GM12878 (cell line): Measurements from ENCODE around the gene OR10H1. TPM values are rescaled to one million over a fixed set of nuclear protein-coding genes. Genes with fewer than 3 reads are reported as not detected.

Source experiments
- CBFB ChIP-seq: IDR thresholded peaks from 2 replicates; pipeline ENCODE4 v1.6.1; 2016; ENCODE audit warnings: antibody characterized with exemption, low read depth
- CEBPZ ChIP-seq: fragments of 150-350 bp; IDR thresholded peaks from 2 replicates; pipeline ENCODE4 v1.6.1; 2016; ENCODE audit warnings: low read depth, low read length
- DPF2 ChIP-seq: fragments of 450-650 bp; IDR thresholded peaks from 2 replicates; pipeline ENCODE4 v1.6.1; 2017; ENCODE audit warnings: mild to moderate bottlenecking
- ELK1 ChIP-seq: IDR thresholded peaks from 2 replicates; pipeline ENCODE4 v1.6.1; 2012; ENCODE audit warnings: low read depth, low read length, improper control_type of control experiment
- EZH2 ChIP-seq: IDR thresholded peaks from 2 replicates; pipeline ENCODE4 v1.6.1; 2012; ENCODE audit warnings: low read depth, mild to moderate bottlenecking, control low read depth, inconsistent platforms, low read length, borderline replicate concordance; ENCODE audit not compliant: control insufficient read depth
- KAT2A ChIP-seq: conservative IDR thresholded peaks from 2 replicates; pipeline ENCODE4 v1.6.1; 2011; ENCODE audit warnings: low read depth, low read length; ENCODE audit not compliant: control insufficient read depth
- MEF2A ChIP-seq: IDR thresholded peaks from 2 replicates; pipeline ENCODE4 v1.6.1; 2011; ENCODE audit warnings: low read depth, mild to moderate bottlenecking, low read length, moderate library complexity; ENCODE audit not compliant: insufficient read depth
- MEF2B ChIP-seq: fragments of 450-650 bp; IDR thresholded peaks from 2 replicates; pipeline ENCODE4 v1.6.1; 2018; ENCODE audit warnings: mild to moderate bottlenecking, moderate library complexity; ENCODE audit not compliant: partially characterized antibody, poor library complexity, severe bottlenecking
- MTA2 ChIP-seq: fragments of 450-650 bp; IDR thresholded peaks from 2 replicates; pipeline ENCODE4 v1.6.1; 2016; ENCODE audit warnings: low read depth, mild to moderate bottlenecking, moderate library complexity
- NR2C1 ChIP-seq: fragments of 450-650 bp; IDR thresholded peaks from 2 replicates; pipeline ENCODE4 v1.6.1; 2017; ENCODE audit warnings: antibody characterized with exemption, mild to moderate bottlenecking, moderate library complexity
- NR2C2 ChIP-seq: IDR thresholded peaks from 2 replicates; pipeline ENCODE4 v1.6.1; 2011; ENCODE audit warnings: borderline replicate concordance, low read depth; ENCODE audit not compliant: control insufficient read depth, insufficient read length
- NR2F1 ChIP-seq: fragments of 450-650 bp; conservative IDR thresholded peaks from 2 replicates; pipeline ENCODE4 v1.6.1; 2017; ENCODE audit warnings: mild to moderate bottlenecking
- PAX8 ChIP-seq: fragments of 450-650 bp; IDR thresholded peaks from 2 replicates; pipeline ENCODE4 v1.6.1; 2017; ENCODE audit warnings: mild to moderate bottlenecking, moderate library complexity
- POLR2AphosphoS2 ChIP-seq: IDR thresholded peaks from 2 replicates; pipeline ENCODE4 v1.6.1; 2011; ENCODE audit warnings: low read depth, mild to moderate bottlenecking, low read length, improper control_type of control experiment, moderate library complexity
- SMAD5 ChIP-seq: IDR thresholded peaks from 2 replicates; pipeline ENCODE4 v1.6.1; 2016; ENCODE audit warnings: antibody characterized with exemption, low read depth
- ZBED1 ChIP-seq: IDR thresholded peaks from 2 replicates; pipeline ENCODE4 v1.6.1; 2016; ENCODE audit warnings: borderline replicate concordance
- ZNF207 ChIP-seq: fragments of 450-650 bp; IDR thresholded peaks from 2 replicates; pipeline ENCODE4 v1.6.1; 2014; ENCODE audit warnings: antibody characterized with exemption, mild to moderate bottlenecking, borderline replicate concordance
- ZNF217 ChIP-seq: fragments of 450-650 bp; IDR thresholded peaks from 2 replicates; pipeline ENCODE4 v1.6.1; 2017; ENCODE audit warnings: antibody characterized with exemption, mild to moderate bottlenecking
- ZZZ3 ChIP-seq: IDR thresholded peaks from 2 replicates; pipeline ENCODE4 v1.6.1; 2011; ENCODE audit warnings: low read depth; ENCODE audit not compliant: control insufficient read depth, insufficient read length
- polyA plus RNA-seq, 11 experiments: library from polyadenylated mRNA; depleted of rRNA in 4 of 11; unstranded in 6 of 11; stranded (reverse) in 5 of 11; fragments of >200 nt; fragmentation: Nextera tagmentation in 4 of 11; fragmentation: Illumina TruSeq in 1 of 11; extraction: Ambion mirVana in 4 of 11; extraction: Trizol in 1 of 11; gene quantifications; 1 replicate in 1 of 11; 2 replicates in 10 of 11; pipeline versions ENCODE4 v1.2.1 to v1.2.3, GENCODE V29; 2011 to 2016; ENCODE audit warnings: inconsistent platforms in 2 of 11, missing spikeins in 2 of 11, low read depth in 1 of 11
- total RNA-seq, 4 experiments: library from RNA; depleted of rRNA in 3 of 4; stranded (reverse); fragments of >200 nt in 3 of 4; fragmentation: Illumina TruSeq in 1 of 4; extraction: Trizol in 1 of 4; gene quantifications; 2 replicates each; pipeline versions ENCODE4 v1.2.1 to v1.2.3, GENCODE V29; 2013 to 2021
- TF ChIP-seq, protein P1 (sequence below): fragments of 450-650 bp; formaldehyde crosslinking; IDR thresholded peaks from 2 replicates; pipeline ENCODE4 v1.5.0; 2022; ENCODE audit warnings: mild to moderate bottlenecking, missing genetic modification characterization
- TF ChIP-seq, protein P2 (sequence below): fragments of 450-650 bp; IDR thresholded peaks from 2 replicates; pipeline ENCODE4 v1.6.1; 2017; ENCODE audit warnings: borderline replicate concordance

The OR10H1 gene
- total and polyA plus RNA-seq, 10 of the 15 experiments (the other 5 are each of a cell fraction or from before 2014, with no cell fraction given) = not detected

- TF ChIP-seq POLR2AphosphoS2 (no peak), ZNF217 (no peak), NR2C1 (no peak), MEF2B (peak; percentile 13), ZBED1 (no peak), DPF2 (no peak), NR2F1 (no peak), CEBPZ (no peak), ZNF207 (0 out of 2 replicates have a peak, but pooled peaks have one; percentile 39), MEF2A (0 out of 2 replicates have a peak, but pooled peaks have one; percentile 32), ELK1 (no peak), KAT2A (no peak), CBFB (peak; percentile 19; the same call in 1 of the 2 replicates), MTA2 (no peak), ZZZ3 (no peak), NR2C2 (no peak), PAX8 (no peak), EZH2 (no peak), SMAD5 (no peak)
- TF ChIP-seq, protein P1, sequence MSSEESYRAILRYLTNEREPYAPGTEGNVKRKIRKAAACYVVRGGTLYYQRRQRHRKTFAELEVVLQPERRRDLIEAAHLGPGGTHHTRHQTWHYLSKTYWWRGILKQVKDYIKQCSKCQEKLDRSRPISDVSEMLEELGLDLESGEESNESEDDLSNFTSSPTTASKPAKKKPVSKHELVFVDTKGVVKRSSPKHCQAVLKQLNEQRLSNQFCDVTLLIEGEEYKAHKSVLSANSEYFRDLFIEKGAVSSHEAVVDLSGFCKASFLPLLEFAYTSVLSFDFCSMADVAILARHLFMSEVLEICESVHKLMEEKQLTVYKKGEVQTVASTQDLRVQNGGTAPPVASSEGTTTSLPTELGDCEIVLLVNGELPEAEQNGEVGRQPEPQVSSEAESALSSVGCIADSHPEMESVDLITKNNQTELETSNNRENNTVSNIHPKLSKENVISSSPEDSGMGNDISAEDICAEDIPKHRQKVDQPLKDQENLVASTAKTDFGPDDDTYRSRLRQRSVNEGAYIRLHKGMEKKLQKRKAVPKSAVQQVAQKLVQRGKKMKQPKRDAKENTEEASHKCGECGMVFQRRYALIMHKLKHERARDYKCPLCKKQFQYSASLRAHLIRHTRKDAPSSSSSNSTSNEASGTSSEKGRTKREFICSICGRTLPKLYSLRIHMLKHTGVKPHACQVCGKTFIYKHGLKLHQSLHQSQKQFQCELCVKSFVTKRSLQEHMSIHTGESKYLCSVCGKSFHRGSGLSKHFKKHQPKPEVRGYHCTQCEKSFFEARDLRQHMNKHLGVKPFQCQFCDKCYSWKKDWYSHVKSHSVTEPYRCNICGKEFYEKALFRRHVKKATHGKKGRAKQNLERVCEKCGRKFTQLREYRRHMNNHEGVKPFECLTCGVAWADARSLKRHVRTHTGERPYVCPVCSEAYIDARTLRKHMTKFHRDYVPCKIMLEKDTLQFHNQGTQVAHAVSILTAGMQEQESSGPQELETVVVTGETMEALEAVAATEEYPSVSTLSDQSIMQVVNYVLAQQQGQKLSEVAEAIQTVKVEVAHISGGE = peak; percentile 65
- TF ChIP-seq, protein P2, sequence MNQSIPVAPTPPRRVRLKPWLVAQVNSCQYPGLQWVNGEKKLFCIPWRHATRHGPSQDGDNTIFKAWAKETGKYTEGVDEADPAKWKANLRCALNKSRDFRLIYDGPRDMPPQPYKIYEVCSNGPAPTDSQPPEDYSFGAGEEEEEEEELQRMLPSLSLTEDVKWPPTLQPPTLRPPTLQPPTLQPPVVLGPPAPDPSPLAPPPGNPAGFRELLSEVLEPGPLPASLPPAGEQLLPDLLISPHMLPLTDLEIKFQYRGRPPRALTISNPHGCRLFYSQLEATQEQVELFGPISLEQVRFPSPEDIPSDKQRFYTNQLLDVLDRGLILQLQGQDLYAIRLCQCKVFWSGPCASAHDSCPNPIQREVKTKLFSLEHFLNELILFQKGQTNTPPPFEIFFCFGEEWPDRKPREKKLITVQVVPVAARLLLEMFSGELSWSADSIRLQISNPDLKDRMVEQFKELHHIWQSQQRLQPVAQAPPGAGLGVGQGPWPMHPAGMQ = no peak
Measured at GRCh38 chr19:15836330-15837220, 21.1 kb upstream of the OR10H1 start (continued).
